Activated CD8-positive, alpha-beta T cell treated with anti-CD3 and anti-CD28 coated beads for 36 hours (primary cell): ENCODE measurements around the gene SEMA3B. TPM values are rescaled to one million over a fixed set of nuclear protein-coding genes. Genes with fewer than 3 reads are reported as not detected.

Experiments used
- ATAC-seq: fragments of 200-7000 bp; cut with Tn5 transposase; one replicate; pipeline ENCODE4 v1.10.0; 2021; ENCODE audit warnings: mild to moderate bottlenecking, moderate library complexity
- CTCF ChIA-PET: fragments of 350-600 bp; sonication (Branson Sonifier 250); formaldehyde crosslinking; loops from one replicate; lab custom pipeline; 2021; ENCODE audit warnings: antibody characterized with exemption; lab: Charles Lee
- POLR2A ChIA-PET: fragments of 350-600 bp; sonication (Branson Sonifier 250); formaldehyde crosslinking; loops from one replicate; lab custom pipeline; 2021; ENCODE audit warnings: antibody characterized with exemption; lab: Charles Lee
- DNase-seq: peaks from one replicate; pipeline ENCODE4 v3.0.0-alpha.2; 2020
- H3K27ac Mint-ChIP-seq: one replicate; pipeline ENCODE4 v1.8.0; 2021; ENCODE audit warnings: mild to moderate bottlenecking, mixed read lengths
- H3K27me3 Mint-ChIP-seq: one replicate; pipeline ENCODE4 v1.8.0; 2021; ENCODE audit warnings: mixed read lengths
- H3K36me3 Mint-ChIP-seq: one replicate; pipeline ENCODE4 v1.8.0; 2021; ENCODE audit warnings: low read depth, mixed read lengths
- H3K4me1 Mint-ChIP-seq: one replicate; pipeline ENCODE4 v1.8.0; 2021; ENCODE audit warnings: low read depth, mixed read lengths
- H3K4me3 Mint-ChIP-seq: one replicate; pipeline ENCODE4 v1.8.0; 2021; ENCODE audit warnings: mild to moderate bottlenecking, moderate library complexity, mixed read lengths
- H3K9me3 Mint-ChIP-seq: one replicate; pipeline ENCODE4 v1.8.0; 2021; ENCODE audit warnings: mixed read lengths
- intact Hi-C: fragments of 100-400 bp; cut with micrococcal nuclease; formaldehyde crosslinking; loops from one replicate; pipeline ENCODE4 v1.10.0; 2022
- total RNA-seq, 2 experiments: library from RNA; stranded (reverse); gene quantifications; one replicate each; pipeline ENCODE4 v1.2.3, GENCODE V29; 2021
- TF ChIP-seq, protein P1 (sequence below): fragments of 200-600 bp; IDR thresholded peaks from one replicate; pipeline ENCODE4 v1.8.0; 2022; ENCODE audit warnings: antibody characterized with exemption, mild to moderate bottlenecking

The SEMA3B gene
- total RNA-seq, 2 experiments from 2014 or later, result 1.6 to 2.3 TPM

- Mint-ChIP-seq H3K4me3 (no peak overlapping the region), H3K4me1 (peaks cover 14% of the 10 kb centered on the region), H3K9me3 (no peaks in the 10 kb centered on the region), H3K27ac (no peak overlapping the region), H3K27me3 (no peaks in the 10 kb centered on the region), H3K36me3 (peaks cover 37% of the 10 kb centered on the region)
- intact Hi-C loops, result no loop called here
- DNase-seq (no peak), ATAC-seq (no peak)
- CTCF ChIA-PET, result interaction anchor here (1.1 to 3.6 kb wide), 4 partner anchors 13 to 62 kb away, joined by 3 to 13 read pairs (median 6); no protein-coding TSS in a partner anchor
- POLR2A ChIA-PET, result interaction anchor here (1.0 to 8.2 kb wide), 6 partner anchors 8 to 48 kb away, joined by 3 to 98 read pairs (median 4); partner anchors contain the start of gene LSMEM2
- TF ChIP-seq, protein P1, sequence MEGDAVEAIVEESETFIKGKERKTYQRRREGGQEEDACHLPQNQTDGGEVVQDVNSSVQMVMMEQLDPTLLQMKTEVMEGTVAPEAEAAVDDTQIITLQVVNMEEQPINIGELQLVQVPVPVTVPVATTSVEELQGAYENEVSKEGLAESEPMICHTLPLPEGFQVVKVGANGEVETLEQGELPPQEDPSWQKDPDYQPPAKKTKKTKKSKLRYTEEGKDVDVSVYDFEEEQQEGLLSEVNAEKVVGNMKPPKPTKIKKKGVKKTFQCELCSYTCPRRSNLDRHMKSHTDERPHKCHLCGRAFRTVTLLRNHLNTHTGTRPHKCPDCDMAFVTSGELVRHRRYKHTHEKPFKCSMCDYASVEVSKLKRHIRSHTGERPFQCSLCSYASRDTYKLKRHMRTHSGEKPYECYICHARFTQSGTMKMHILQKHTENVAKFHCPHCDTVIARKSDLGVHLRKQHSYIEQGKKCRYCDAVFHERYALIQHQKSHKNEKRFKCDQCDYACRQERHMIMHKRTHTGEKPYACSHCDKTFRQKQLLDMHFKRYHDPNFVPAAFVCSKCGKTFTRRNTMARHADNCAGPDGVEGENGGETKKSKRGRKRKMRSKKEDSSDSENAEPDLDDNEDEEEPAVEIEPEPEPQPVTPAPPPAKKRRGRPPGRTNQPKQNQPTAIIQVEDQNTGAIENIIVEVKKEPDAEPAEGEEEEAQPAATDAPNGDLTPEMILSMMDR, result no peak
Observed at GRCh38 chr3:50288387-50289007, 19.6 kb downstream of the SEMA3B start.

DNA sequence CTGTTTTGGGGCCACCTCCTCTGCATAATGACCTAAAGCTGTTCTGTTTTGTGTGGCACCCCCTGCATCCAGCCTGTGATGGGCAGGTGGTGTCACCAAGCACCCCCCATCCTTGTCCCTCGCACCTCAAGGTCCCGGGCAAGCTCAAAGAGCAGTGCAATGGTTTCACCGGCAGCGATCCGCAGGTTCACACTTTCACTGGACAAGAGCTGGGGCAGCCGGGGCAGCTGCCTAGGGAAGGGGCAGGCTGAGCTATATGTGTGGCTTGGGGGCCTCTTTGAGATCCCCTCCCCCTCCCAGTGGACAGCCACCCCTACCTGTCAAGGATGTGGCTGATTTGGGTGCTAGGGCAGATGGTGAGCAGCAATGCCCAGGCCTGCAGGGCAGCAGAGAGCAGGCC, 20.2 kb downstream of the SEMA3B start:
- ATAC-seq, result no peak
- H3K9me3 Mint-ChIP-seq, result no peaks in the 10 kb centered on the region
- H3K27me3 Mint-ChIP-seq, result no peaks in the 10 kb centered on the region
- H3K4me3 Mint-ChIP-seq, result peak overlapping the region; percentile 27
- H3K27ac Mint-ChIP-seq, result no peak overlapping the region
- TF ChIP-seq, protein P1, result no peak
- H3K36me3 Mint-ChIP-seq, result peaks cover 37% of the 10 kb centered on the region
- DNase-seq, result no peak
- intact Hi-C loops, result no loop called here
- CTCF ChIA-PET, result interaction anchor here (1.1 to 3.6 kb wide), 5 partner anchors 9 to 62 kb away, joined by 3 to 13 read pairs (median 7); partner anchors contain the start of genes HYAL3 and NAA80
- POLR2A ChIA-PET, result interaction anchor here (1.0 to 8.2 kb wide), 5 partner anchors 9 to 51 kb away, joined by 3 to 98 read pairs (median 6); partner anchors contain the start of genes HYAL3, LSMEM2 and NAA80
- peaks cover 14% of the 10 kb centered on the region for H3K4me1 Mint-ChIP-seq

GRCh38 chr3:50290161-50290641, 21.3 kb downstream of the SEMA3B start:
- H3K36me3 Mint-ChIP-seq, result peaks cover 37% of the 10 kb centered on the region
- H3K9me3 Mint-ChIP-seq, result no peaks in the 10 kb centered on the region
- POLR2A ChIA-PET, result interaction anchor here (0.8 to 8.2 kb wide), 4 partner anchors 8 to 52 kb away, joined by 3 to 98 read pairs (median 4); partner anchors contain the start of genes HYAL3, LSMEM2 and NAA80
- CTCF ChIA-PET, result interaction anchor here (1.2 to 3.6 kb wide), 3 partner anchors 8 to 15 kb away, joined by 3 to 13 read pairs (median 8); partner anchors contain the start of genes HYAL3 and NAA80
- H3K27me3 Mint-ChIP-seq, result no peaks in the 10 kb centered on the region
- intact Hi-C loops, result no loop called here
- no peak for DNase-seq
- H3K27ac Mint-ChIP-seq, result no peak overlapping the region
- H3K4me1 Mint-ChIP-seq, result peaks cover 14% of the 10 kb centered on the region
- ATAC-seq, result no peak
- TF ChIP-seq, protein P1, result no peak
- peak overlapping the region; percentile 95 for H3K4me3 Mint-ChIP-seq

DNA sequence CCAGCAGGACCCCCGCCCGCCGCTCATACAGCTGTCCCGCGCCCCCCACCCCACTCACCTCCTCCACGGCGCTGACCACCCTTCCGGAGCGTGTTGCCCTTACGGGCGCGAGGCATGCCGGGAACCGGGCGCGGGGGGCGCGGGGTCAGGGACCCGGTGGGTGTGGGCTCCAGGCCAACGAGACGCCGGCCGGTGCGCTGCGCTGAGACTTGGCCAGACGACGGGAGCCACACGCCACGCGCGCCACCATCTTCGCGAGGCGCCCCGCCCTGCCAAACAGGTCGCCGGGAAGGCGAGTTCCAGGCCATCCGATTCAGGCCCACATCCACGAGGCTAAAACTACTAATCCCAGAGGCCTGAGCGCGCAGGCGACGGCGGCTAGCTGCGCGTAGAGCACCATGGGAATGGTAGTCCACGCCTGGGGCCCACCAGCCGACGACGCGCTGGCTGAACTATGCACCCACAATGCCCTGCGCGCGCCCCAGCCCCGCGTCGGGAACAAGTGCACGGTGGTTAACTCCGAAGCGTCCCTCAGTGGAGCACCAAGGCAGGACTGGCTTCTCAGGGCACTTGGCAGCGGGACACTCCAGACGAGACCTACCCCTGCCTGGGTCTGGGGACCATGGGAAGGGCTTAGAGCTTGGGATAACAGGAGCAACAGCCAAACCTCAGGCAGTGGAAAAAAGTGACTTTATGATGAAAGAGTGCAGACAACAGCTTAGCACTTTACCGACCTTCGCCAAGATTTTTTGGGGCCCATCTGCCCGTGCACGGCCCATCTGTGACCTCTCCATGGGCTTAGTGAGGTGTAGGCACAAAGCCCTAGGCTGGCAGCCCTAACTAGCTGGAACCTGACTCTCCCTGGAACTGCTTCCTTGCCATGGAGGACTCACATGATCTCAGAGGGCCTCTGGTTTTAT, 23.5 kb downstream of the SEMA3B start, which contains the start of gene IFRD2:
Gene IFRD2 (minus strand): TSS at position 271 of the 920 bp plus-strand sequence. CDS start 155 bp downstream, at position 116.
- CTCF ChIA-PET, result interaction anchor here (1.0 to 2.1 kb wide), 11 partner anchors 14 to 67 kb away, joined by 3 to 8 read pairs (median 4); partner anchors contain the start of gene GNAI2
- TF ChIP-seq, protein P1, result no peak
- POLR2A ChIA-PET, result interaction anchor here (0.7 to 8.2 kb wide), 14 partner anchors 8 to 97 kb away, joined by 3 to 98 read pairs (median 4); partner anchors contain the start of gene LSMEM2
- Mint-ChIP-seq H3K4me3 (peak within 1 kb of the TSS; percentile 95), H3K4me1 (peaks cover 14% of the 10 kb centered on the region), H3K27ac (peak within 1 kb of the TSS; percentile 93), H3K36me3 (peaks cover 32% of the 10 kb centered on the region), H3K27me3 (no peaks in the 10 kb centered on the region), H3K9me3 (no peaks in the 10 kb centered on the region)
- peak; percentile 98 for DNase-seq
- intact Hi-C loops, result no loop called here
- ATAC-seq, result peak; percentile 98
